Fibroblast of mammary gland (primary cell): ENCODE results near the gene MTFP1.
"Not testable (repeated sequence)": the region's sequence is repeated elsewhere in the genome, so short reads cannot be mapped to it uniquely, and the experiment has no call there.

ENCODE experiments used
- DNase-seq: peaks from one replicate; pipeline ENCODE4 v3.0.0-alpha.2; 2010; ENCODE audit warnings: low read depth
- H3K4me3 ChIP-seq: 2 replicates; pipeline ENCODE4 v1.5.1; 2011; ENCODE audit warnings: low read depth, mild to moderate bottlenecking, low read length, moderate library complexity; ENCODE audit not compliant: control insufficient read depth
- CTCF ChIP-seq: conservative IDR thresholded peaks from 2 replicates; pipeline ENCODE4 v1.5.1; 2011; ENCODE audit warnings: low read depth, low read length, inconsistent platforms; ENCODE audit not compliant: control insufficient read depth, insufficient read depth

The MTFP1 gene

GRCh38 chr22:30402028-30402765, 23.4 kb upstream of the MTFP1 start:
- TF ChIP-seq CTCF = no peak
- no peak overlapping the region for H3K4me3 ChIP-seq
- DNase-seq = no peak

DNA sequence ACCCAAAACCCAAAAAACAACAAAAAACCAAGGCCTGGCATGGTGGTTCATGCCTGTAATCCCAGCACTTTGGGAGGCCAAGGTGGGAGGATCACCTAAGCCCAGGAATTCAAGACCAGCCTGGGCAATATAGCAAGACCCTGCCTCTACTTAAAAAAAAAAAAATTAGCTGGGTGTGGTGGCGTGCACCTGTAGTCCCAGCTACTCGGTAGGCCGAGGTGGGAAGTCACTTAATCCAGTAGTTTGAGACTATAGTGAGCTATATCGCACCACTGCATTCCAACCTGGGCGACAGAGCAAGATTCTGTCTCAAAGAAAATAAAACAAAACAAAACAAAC, 22.8 kb upstream of the MTFP1 start:
- H3K4me3 ChIP-seq, DNase-seq: not testable (repeated sequence)

- no peak for DNase-seq
- TF ChIP-seq CTCF = no peak
- no peak overlapping the region for H3K4me3 ChIP-seq
Observed at GRCh38 chr22:30404307-30404706, 21.3 kb upstream of the MTFP1 start.

GRCh38 chr22:30405731-30406130, 19.8 kb upstream of the MTFP1 start:
- H3K4me3 ChIP-seq = no peak overlapping the region
- TF ChIP-seq CTCF = no peak
- DNase-seq = no peak

GRCh38 chr22:30406400-30406799, 19.2 kb upstream of the MTFP1 start:
- no peak for TF ChIP-seq CTCF
- no peak overlapping the region for H3K4me3 ChIP-seq

DNA sequence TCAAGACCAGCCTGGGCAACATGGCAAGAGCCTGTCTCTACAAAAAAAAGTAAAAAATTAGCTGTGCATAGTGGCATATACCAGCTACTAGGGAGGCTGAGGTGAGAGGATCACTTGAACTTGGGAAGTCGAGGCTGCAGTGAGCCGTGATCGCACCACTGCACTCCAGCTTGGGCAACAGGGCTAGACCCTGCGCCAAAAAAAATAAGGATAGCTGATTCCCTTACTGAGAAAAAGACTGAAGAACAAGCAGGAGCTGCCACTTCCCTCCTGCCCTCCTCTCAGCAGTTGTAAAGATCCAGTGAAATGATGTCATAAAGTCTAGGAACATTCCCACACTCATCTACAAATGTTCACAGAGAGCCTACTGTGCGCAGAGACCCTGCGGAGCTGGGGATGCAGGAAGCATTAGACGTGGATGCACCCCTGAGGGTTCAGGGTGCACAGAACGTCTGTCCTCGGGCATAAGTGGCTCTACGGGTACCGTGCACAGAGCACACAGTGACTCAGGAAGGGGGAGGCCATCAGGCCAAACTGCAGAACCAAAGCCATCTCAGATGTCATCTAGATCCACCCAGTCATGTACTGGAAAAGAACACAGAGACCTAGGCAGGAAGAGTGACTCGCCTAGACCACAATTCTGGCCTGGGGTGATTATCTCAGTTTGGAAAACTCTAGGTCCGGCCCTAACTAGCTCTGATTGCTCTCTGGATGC, 17.0 kb upstream of the MTFP1 start:
- DNase-seq = peak; percentile 78
- no peak overlapping the region for H3K4me3 ChIP-seq
- no peak for TF ChIP-seq CTCF

More at GRCh38 chr22:30406400-30406799, 19.2 kb upstream of the MTFP1 start:
- no peak for DNase-seq

GRCh38 chr22:30411780-30412179, 13.8 kb upstream of the MTFP1 start:
- H3K4me3 ChIP-seq = no peak overlapping the region
- DNase-seq = no peak
- TF ChIP-seq CTCF = no peak
